Right lobe of liver (tissue), 4 donors: ENCODE measurements around the gene PIANP.
"Not testable (repeated sequence)": the region's sequence is repeated elsewhere in the genome, so short reads cannot be mapped to it uniquely, and the experiment has no call there.

Source experiments
- POLR2A ChIP-seq: fragments of 450-650 bp; IDR thresholded peaks from one replicate; pipeline ENCODE4 v1.6.1; 2017; ENCODE audit warnings: antibody characterized with exemption, mild to moderate bottlenecking
- TF ChIP-seq, protein P1 (sequence below), 4 donors: fragments of 200-600 bp in 3 of 4; fragments of 450-650 bp in 1 of 4; IDR thresholded peaks; one replicate each; pipeline versions ENCODE4 v1.5.1 to v1.8.0; 2016 to 2022; ENCODE audit warnings: antibody characterized with exemption in 4 of 4, mild to moderate bottlenecking in 2 of 4
- donor health status: DM: no; HTN: no; CAD: no.
- donor health status: DM: no; HTN: no; CAD: no.
- donor health status: DM: no; HTN: yes; CAD: no.

DNA sequence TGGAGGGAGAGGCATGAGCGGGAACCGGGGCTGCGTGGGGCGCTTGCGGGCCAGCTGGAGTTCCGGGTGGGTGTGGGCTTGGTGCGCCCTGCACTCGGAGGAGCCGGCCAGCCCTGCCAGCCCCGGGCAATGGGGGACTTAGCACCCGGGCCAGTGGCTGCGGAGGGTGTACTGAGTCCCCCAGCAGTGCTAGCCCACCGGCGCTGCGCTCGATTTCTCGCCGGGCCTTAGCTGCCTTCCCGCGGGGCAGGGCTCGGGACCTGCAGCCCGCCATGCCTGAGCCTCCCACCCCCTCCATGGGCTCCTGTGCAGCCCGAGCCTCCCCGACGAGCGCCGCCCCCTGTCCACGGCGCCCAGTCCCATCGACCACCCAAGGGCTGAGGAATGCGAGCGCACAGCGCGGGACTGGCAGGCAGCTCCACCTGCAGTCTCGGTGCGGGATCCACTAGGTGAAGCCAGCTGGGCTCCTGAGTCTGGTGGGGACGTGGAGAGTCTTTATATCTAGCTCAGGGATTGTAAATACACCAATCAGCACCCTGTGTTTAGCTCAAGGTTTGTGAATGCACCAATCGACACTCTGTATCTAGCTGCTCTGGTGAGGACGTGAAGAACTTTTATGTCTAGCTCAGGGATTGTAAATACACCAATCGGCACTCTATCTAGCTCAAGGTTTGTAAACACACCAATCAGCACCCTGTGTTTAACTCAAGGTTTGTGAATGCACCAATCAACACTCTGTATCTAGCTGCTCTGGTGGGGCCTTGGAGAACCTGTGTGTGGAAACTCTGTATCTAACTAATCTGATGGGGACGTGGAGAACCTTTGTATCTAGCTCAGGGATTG, 15.6 kb upstream of the PIANP start:
- TF ChIP-seq, protein P1, sequence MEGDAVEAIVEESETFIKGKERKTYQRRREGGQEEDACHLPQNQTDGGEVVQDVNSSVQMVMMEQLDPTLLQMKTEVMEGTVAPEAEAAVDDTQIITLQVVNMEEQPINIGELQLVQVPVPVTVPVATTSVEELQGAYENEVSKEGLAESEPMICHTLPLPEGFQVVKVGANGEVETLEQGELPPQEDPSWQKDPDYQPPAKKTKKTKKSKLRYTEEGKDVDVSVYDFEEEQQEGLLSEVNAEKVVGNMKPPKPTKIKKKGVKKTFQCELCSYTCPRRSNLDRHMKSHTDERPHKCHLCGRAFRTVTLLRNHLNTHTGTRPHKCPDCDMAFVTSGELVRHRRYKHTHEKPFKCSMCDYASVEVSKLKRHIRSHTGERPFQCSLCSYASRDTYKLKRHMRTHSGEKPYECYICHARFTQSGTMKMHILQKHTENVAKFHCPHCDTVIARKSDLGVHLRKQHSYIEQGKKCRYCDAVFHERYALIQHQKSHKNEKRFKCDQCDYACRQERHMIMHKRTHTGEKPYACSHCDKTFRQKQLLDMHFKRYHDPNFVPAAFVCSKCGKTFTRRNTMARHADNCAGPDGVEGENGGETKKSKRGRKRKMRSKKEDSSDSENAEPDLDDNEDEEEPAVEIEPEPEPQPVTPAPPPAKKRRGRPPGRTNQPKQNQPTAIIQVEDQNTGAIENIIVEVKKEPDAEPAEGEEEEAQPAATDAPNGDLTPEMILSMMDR (IDR thresholded peaks at IDR 0.05): not testable (repeated sequence)
- not testable (repeated sequence) for TF ChIP-seq POLR2A
